HepG2 (cell line): ENCODE results near the gene ALK.

Experiments used
- CTCF ChIP-seq: sonication (generic); formaldehyde crosslinking; IDR thresholded peaks from 2 replicates; pipeline ENCODE4 v1.5.0; 2020; ENCODE audit warnings: mild to moderate bottlenecking, missing genetic modification reagents, moderate library complexity
- KDM5B ChIP-seq: sonication (generic); formaldehyde crosslinking; IDR thresholded peaks from 2 replicates; pipeline ENCODE4 v1.4.0; 2020; ENCODE audit warnings: missing genetic modification reagents, mild to moderate bottlenecking, borderline replicate concordance
- MAFK ChIP-seq, 2 experiments: IDR thresholded peaks in 1 of 2; conservative IDR thresholded peaks in 1 of 2; 2 replicates each; pipeline ENCODE4 v1.6.1; 2011; ENCODE audit warnings: improper control_type of control experiment in 2 of 2, low read length in 2 of 2
- ZNF253 ChIP-seq: sonication (generic); formaldehyde crosslinking; IDR thresholded peaks from 2 replicates; pipeline ENCODE4 v1.8.0; 2022; ENCODE audit warnings: mild to moderate bottlenecking, missing genetic modification reagents, borderline replicate concordance
- ZNF3 ChIP-seq: IDR thresholded peaks from 2 replicates; pipeline ENCODE4 v1.7.0; 2017; ENCODE audit warnings: inconsistent platforms
- TF ChIP-seq, protein P1 (sequence below): IDR thresholded peaks from 2 replicates; pipeline ENCODE4 v1.6.1; 2016; ENCODE audit warnings: low read depth
- TF ChIP-seq, protein P2 (sequence below): sonication (generic); formaldehyde crosslinking; conservative IDR thresholded peaks from 2 replicates; pipeline ENCODE4 v1.4.0; 2020; ENCODE audit warnings: mild to moderate bottlenecking, missing genetic modification reagents, moderate library complexity

- TF ChIP-seq CTCF (no peak), ZNF253 (CRISPR knock-in tag) (no peak), ZNF3 (CRISPR knock-in tag) (no peak), KDM5B (CRISPR knock-in tag) (no peak), MAFK (conservative IDR thresholded peaks at IDR 0.05 in 1 of 2, IDR thresholded peaks at IDR 0.05 in 1 of 2; ENCODE audit: low read length in 2 of 2) (no peak)
- TF ChIP-seq, protein P1, sequence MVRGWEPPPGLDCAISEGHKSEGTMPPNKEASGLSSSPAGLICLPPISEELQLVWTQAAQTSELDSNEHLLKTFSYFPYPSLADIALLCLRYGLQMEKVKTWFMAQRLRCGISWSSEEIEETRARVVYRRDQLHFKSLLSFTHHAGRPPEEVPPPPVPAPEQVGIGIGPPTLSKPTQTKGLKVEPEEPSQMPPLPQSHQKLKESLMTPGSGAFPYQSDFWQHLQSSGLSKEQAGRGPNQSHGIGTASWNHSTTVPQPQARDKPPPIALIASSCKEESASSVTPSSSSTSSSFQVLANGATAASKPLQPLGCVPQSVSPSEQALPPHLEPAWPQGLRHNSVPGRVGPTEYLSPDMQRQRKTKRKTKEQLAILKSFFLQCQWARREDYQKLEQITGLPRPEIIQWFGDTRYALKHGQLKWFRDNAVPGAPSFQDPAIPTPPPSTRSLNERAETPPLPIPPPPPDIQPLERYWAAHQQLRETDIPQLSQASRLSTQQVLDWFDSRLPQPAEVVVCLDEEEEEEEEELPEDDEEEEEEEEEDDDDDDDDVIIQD (CRISPR knock-in tag) = no peak
- TF ChIP-seq, protein P2, sequence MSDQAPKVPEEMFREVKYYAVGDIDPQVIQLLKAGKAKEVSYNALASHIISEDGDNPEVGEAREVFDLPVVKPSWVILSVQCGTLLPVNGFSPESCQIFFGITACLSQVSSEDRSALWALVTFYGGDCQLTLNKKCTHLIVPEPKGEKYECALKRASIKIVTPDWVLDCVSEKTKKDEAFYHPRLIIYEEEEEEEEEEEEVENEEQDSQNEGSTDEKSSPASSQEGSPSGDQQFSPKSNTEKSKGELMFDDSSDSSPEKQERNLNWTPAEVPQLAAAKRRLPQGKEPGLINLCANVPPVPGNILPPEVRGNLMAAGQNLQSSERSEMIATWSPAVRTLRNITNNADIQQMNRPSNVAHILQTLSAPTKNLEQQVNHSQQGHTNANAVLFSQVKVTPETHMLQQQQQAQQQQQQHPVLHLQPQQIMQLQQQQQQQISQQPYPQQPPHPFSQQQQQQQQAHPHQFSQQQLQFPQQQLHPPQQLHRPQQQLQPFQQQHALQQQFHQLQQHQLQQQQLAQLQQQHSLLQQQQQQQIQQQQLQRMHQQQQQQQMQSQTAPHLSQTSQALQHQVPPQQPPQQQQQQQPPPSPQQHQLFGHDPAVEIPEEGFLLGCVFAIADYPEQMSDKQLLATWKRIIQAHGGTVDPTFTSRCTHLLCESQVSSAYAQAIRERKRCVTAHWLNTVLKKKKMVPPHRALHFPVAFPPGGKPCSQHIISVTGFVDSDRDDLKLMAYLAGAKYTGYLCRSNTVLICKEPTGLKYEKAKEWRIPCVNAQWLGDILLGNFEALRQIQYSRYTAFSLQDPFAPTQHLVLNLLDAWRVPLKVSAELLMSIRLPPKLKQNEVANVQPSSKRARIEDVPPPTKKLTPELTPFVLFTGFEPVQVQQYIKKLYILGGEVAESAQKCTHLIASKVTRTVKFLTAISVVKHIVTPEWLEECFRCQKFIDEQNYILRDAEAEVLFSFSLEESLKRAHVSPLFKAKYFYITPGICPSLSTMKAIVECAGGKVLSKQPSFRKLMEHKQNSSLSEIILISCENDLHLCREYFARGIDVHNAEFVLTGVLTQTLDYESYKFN = no peak
Observed at GRCh38 chr2:29480426-29480825, 441.0 kb downstream of the ALK start.
